Urinary bladder (tissue), 4 donors: ENCODE results near the gene SH2D3C. TPM values are rescaled to one million over a fixed set of nuclear protein-coding genes. Genes with fewer than 3 reads are reported as not detected.

Experiments
- DNase-seq: peaks from one replicate; pipeline ENCODE4 v3.0.0-alpha.2; 2015; ENCODE audit errors: extremely low spot score
- H3K27ac ChIP-seq: one replicate; pipeline ENCODE4 v1.5.1; 2013; ENCODE audit warnings: low read depth, mild to moderate bottlenecking, moderate library complexity
- H3K36me3 ChIP-seq: one replicate; pipeline ENCODE4 v1.6.1; 2013; ENCODE audit warnings: mild to moderate bottlenecking, moderate library complexity; ENCODE audit not compliant: insufficient read depth
- H3K4me1 ChIP-seq: one replicate; pipeline ENCODE4 v1.6.1; 2013; ENCODE audit warnings: mild to moderate bottlenecking, moderate library complexity; ENCODE audit not compliant: insufficient read depth
- H3K4me3 ChIP-seq: one replicate; pipeline ENCODE4 v1.5.1; 2013; ENCODE audit warnings: low read depth, low read length
- WGBS: extraction: QIAGEN DNeasy Blood & Tissue Kit; methylation state at CpG from one replicate; pipeline ENCODE4 v1.1.7; 2013; 5-methylcytosine and 5-hydroxymethylcytosine counted together
- polyA plus RNA-seq: library from polyadenylated mRNA; stranded (reverse); fragments of 200-250 nt; gene quantifications from one replicate; pipeline ENCODE4 v1.2.3, GENCODE V29; 2013
- total RNA-seq: library from RNA; depleted of rRNA; stranded (reverse); fragments of >200 nt; gene quantifications from one replicate; pipeline ENCODE4 v1.2.3, GENCODE V29; 2014
- donor health status: healthy with polysubstance abuse.
- donor health status: healthy.

SH2D3C gene
- total and polyA plus RNA-seq, 2 donors: 11.6 to 16.6 TPM

- Histone ChIP-seq H3K36me3 (no peaks in the 10 kb centered on the region), H3K27ac (no peak overlapping the region), H3K4me3 (no peak overlapping the region), H3K4me1 (no peaks in the 10 kb centered on the region)
- DNase-seq: no peak
- WGBS: 96% methylated on average over 2 of the region's 2 CpGs
Observed at GRCh38 chr9:127700140-127700539, 78.3 kb downstream of the SH2D3C start.

- Histone ChIP-seq H3K4me3 (no peak overlapping the region), H3K4me1 (no peaks in the 10 kb centered on the region), H3K36me3 (no peaks in the 10 kb centered on the region), H3K27ac (no peak overlapping the region)
- peak; percentile 93 for DNase-seq
- 15% methylated on average over 41 of the region's 41 CpGs for WGBS
Observed at GRCh38 chr9:127698985-127699670, 79.3 kb downstream of the SH2D3C start.

- H3K4me1 ChIP-seq: no peaks in the 10 kb centered on the region
- H3K27ac ChIP-seq: no peak overlapping the region
- H3K36me3 ChIP-seq: no peaks in the 10 kb centered on the region
- no peak for DNase-seq
- H3K4me3 ChIP-seq: no peak overlapping the region
- 94% methylated on average over 5 of the region's 5 CpGs for WGBS
Observed at GRCh38 chr9:127698386-127698785, 80.1 kb downstream of the SH2D3C start.

GRCh38 chr9:127697575-127697974 is 80.9 kb downstream of the SH2D3C start:
- H3K27ac ChIP-seq: no peak overlapping the region
- no peak for DNase-seq
- H3K36me3 ChIP-seq: no peaks in the 10 kb centered on the region
- no peak overlapping the region for H3K4me3 ChIP-seq
- WGBS: 75% methylated on average over 5 of the region's 5 CpGs
- H3K4me1 ChIP-seq: no peaks in the 10 kb centered on the region

GRCh38 chr9:127694890-127695720 is 83.4 kb downstream of the SH2D3C start:
- Histone ChIP-seq H3K27ac (no peak overlapping the region), H3K36me3 (no peaks in the 10 kb centered on the region), H3K4me3 (no peak overlapping the region), H3K4me1 (no peaks in the 10 kb centered on the region)
- WGBS: 55% methylated on average over 9 of the region's 9 CpGs
- DNase-seq: no peak

- no peak overlapping the region for H3K27ac ChIP-seq
- H3K4me1 ChIP-seq: no peaks in the 10 kb centered on the region
- no peaks in the 10 kb centered on the region for H3K36me3 ChIP-seq
- H3K4me3 ChIP-seq: no peak overlapping the region
- 94% methylated on average over 4 of the region's 4 CpGs for WGBS
- no peak for DNase-seq
Observed at GRCh38 chr9:127693697-127694096, 84.8 kb downstream of the SH2D3C start.

GRCh38 chr9:127693143-127693542 is 85.3 kb downstream of the SH2D3C start:
- Histone ChIP-seq H3K4me3 (no peak overlapping the region), H3K27ac (no peak overlapping the region), H3K4me1 (no peaks in the 10 kb centered on the region), H3K36me3 (no peaks in the 10 kb centered on the region)
- 89% methylated on average over 10 of the region's 10 CpGs for WGBS
- no peak for DNase-seq

GRCh38 chr9:127692071-127692470 is 86.4 kb downstream of the SH2D3C start:
- no peaks in the 10 kb centered on the region for H3K36me3 ChIP-seq
- no peak for DNase-seq

GRCh38 chr9:127690735-127691134 is 87.7 kb downstream of the SH2D3C start:
- H3K27ac ChIP-seq: no peak overlapping the region
- H3K4me3 ChIP-seq: no peak overlapping the region
- 96% methylated on average over 10 of the region's 10 CpGs for WGBS
- no peak for DNase-seq
- H3K4me1 ChIP-seq: no peaks in the 10 kb centered on the region
- H3K36me3 ChIP-seq: no peaks in the 10 kb centered on the region

More at GRCh38 chr9:127692071-127692470, 86.4 kb downstream of the SH2D3C start:
- Histone ChIP-seq H3K4me1 (no peaks in the 10 kb centered on the region), H3K4me3 (no peak overlapping the region), H3K27ac (no peak overlapping the region)
- WGBS: 82% methylated on average over 20 of the region's 20 CpGs

- no peaks in the 10 kb centered on the region for H3K36me3 ChIP-seq
- H3K4me1 ChIP-seq: no peaks in the 10 kb centered on the region
- H3K4me3 ChIP-seq: no peak overlapping the region
- no peak overlapping the region for H3K27ac ChIP-seq
- 90% methylated on average over 13 of the region's 13 CpGs for whole genome bisulfite sequencing
- no peak for DNase-seq
Observed at GRCh38 chr9:127689329-127690000, 89.0 kb downstream of the SH2D3C start.

Other genes starting within 250 kb of the SH2D3C start
- gene STXBP1, start 166.4 kb downstream of the SH2D3C start, total RNA-seq: 13.7 TPM
- 28.9 TPM for gene STXBP1, start 166.4 kb downstream of the SH2D3C start, polyA plus RNA-seq
- not detected for gene CFAP157, start 71.7 kb downstream of the SH2D3C start, total RNA-seq
- 0.23 TPM for gene CFAP157, start 71.7 kb downstream of the SH2D3C start, polyA plus RNA-seq
- gene PTRH1, start 63.0 kb downstream of the SH2D3C start, total RNA-seq: 5.7 TPM
- gene PTRH1, start 63.0 kb downstream of the SH2D3C start, polyA plus RNA-seq: 29.8 TPM
- gene TTC16, start 62.6 kb downstream of the SH2D3C start, total RNA-seq: not detected
- not detected for gene TTC16, start 62.6 kb downstream of the SH2D3C start, polyA plus RNA-seq
- gene TOR2A, start 43.4 kb downstream of the SH2D3C start, total RNA-seq: 3.8 TPM
- 16.5 TPM for gene TOR2A, start 43.4 kb downstream of the SH2D3C start, polyA plus RNA-seq
- gene CDK9, start 7.4 kb upstream of the SH2D3C start, total RNA-seq: 30.1 TPM
- gene CDK9, start 7.4 kb upstream of the SH2D3C start, polyA plus RNA-seq: 66.2 TPM
- gene FPGS, start 24.2 kb upstream of the SH2D3C start, total RNA-seq: 18.6 TPM
- 57.7 TPM for gene FPGS, start 24.2 kb upstream of the SH2D3C start, polyA plus RNA-seq
- 16.4 TPM for gene ENG, start 76.0 kb upstream of the SH2D3C start, total RNA-seq
- gene ENG, start 76.0 kb upstream of the SH2D3C start, polyA plus RNA-seq: 196 TPM
- 27.3 TPM for gene AK1, start 99.0 kb upstream of the SH2D3C start, total RNA-seq
- 57.2 TPM for gene AK1, start 99.0 kb upstream of the SH2D3C start, polyA plus RNA-seq
- gene ST6GALNAC6, start 120.9 kb upstream of the SH2D3C start, total RNA-seq: 17.7 TPM
- gene ST6GALNAC6, start 120.9 kb upstream of the SH2D3C start, polyA plus RNA-seq: 105 TPM
- gene ST6GALNAC4, start 138.4 kb upstream of the SH2D3C start, total RNA-seq: 6.8 TPM
- gene ST6GALNAC4, start 138.4 kb upstream of the SH2D3C start, polyA plus RNA-seq: 35.1 TPM
- gene PIP5KL1, start 152.1 kb upstream of the SH2D3C start, total RNA-seq: 0.48 TPM
- gene PIP5KL1, start 152.1 kb upstream of the SH2D3C start, polyA plus RNA-seq: 1.4 TPM
- 7.5 TPM for gene DPM2, start 159.2 kb upstream of the SH2D3C start, total RNA-seq
- 32.1 TPM for gene DPM2, start 159.2 kb upstream of the SH2D3C start, polyA plus RNA-seq
- gene EEIG1, start 202.3 kb upstream of the SH2D3C start, total RNA-seq: 30.4 TPM
- gene EEIG1, start 202.3 kb upstream of the SH2D3C start, polyA plus RNA-seq: 67.1 TPM